Measurements from ENCODE around the gene EARS2.
"Not testable (repeated sequence)": the region's sequence is repeated elsewhere in the genome, so short reads cannot be mapped to it uniquely, and the experiment has no call there.

Gene EARS2

GRCh38 chr16:23556881-23557778 lies at the start of gene EARS2, which contains the start of gene UBFD1:
EARS2 (minus strand) TSS chr16:23557350; CDS start chr16:23557343, 7 bp downstream.
UBFD1 (plus strand) TSS chr16:23557727; CDS start chr16:23557743, 16 bp downstream.
- DNase-seq = peak; percentile 98

GRCh38 chr16:23597003-23597756 lies 40.0 kb upstream of the EARS2 start:
- no peak for DNase-seq

GRCh38 chr16:23595951-23596720 lies 39.0 kb upstream of the EARS2 start, which contains the start of gene NDUFAB1:
NDUFAB1 (minus strand) TSS chr16:23596316; CDS start chr16:23596290, 26 bp downstream.
- peak; percentile 86 for DNase-seq

- no peak for DNase-seq
Observed at GRCh38 chr16:23595246-23595950, 38.2 kb upstream of the EARS2 start.

- no peak for DNase-seq
Observed at GRCh38 chr16:23594186-23594585, 37.0 kb upstream of the EARS2 start.

- no peak for DNase-seq
Observed at GRCh38 chr16:23590181-23590580, 33.0 kb upstream of the EARS2 start.

- no peak for DNase-seq
Observed at GRCh38 chr16:23587726-23588125, 30.6 kb upstream of the EARS2 start.

GRCh38 chr16:23584186-23585076 lies 27.3 kb upstream of the EARS2 start:
- DNase-seq = no peak

GRCh38 chr16:23583271-23583670 lies 26.1 kb upstream of the EARS2 start:
- DNase-seq = not testable (repeated sequence)

- DNase-seq = no peak
Observed at GRCh38 chr16:23581764-23582163, 24.6 kb upstream of the EARS2 start.

- DNase-seq = no peak
Observed at GRCh38 chr16:23580391-23580790, 23.2 kb upstream of the EARS2 start.

- DNase-seq = no peak
Observed at GRCh38 chr16:23579371-23579770, 22.2 kb upstream of the EARS2 start.

- DNase-seq = no peak
Observed at GRCh38 chr16:23578101-23578830, 21.1 kb upstream of the EARS2 start.

- no peak for DNase-seq
Observed at GRCh38 chr16:23577493-23577892, 20.3 kb upstream of the EARS2 start.

- no peak for DNase-seq
Observed at GRCh38 chr16:23575834-23576233, 18.7 kb upstream of the EARS2 start.

- DNase-seq = no peak
Observed at GRCh38 chr16:23573817-23574216, 16.7 kb upstream of the EARS2 start.

- no peak for DNase-seq
Observed at GRCh38 chr16:23572394-23572793, 15.2 kb upstream of the EARS2 start.

GRCh38 chr16:23571895-23572294 lies 14.7 kb upstream of the EARS2 start:
- DNase-seq = no peak

- no peak for DNase-seq
Observed at GRCh38 chr16:23570992-23571632, 14.0 kb upstream of the EARS2 start.

GRCh38 chr16:23567602-23568001 lies 10.5 kb upstream of the EARS2 start:
- no peak for DNase-seq
